Calu3 (cell line): ENCODE data around the gene GPR17. TPM values are rescaled to one million over a fixed set of nuclear protein-coding genes. Genes with fewer than 3 reads are reported as not detected.

Source experiments
- BruUV-seq: library from RNA; stranded (reverse); fragments of 400-500 nt; replicated peaks from 2 replicates; lab custom pipeline; 2021; lab: Mats Ljungman, UMichigan
- CTCF ChIA-PET: fragments of 300-600 bp; sonication (Branson Sonifier 250); formaldehyde crosslinking; loops from one replicate; lab custom pipeline; 2022; ENCODE audit warnings: antibody characterized with exemption; lab: Charles Lee
- DNase-seq: peaks from one replicate; pipeline ENCODE4 v3.0.0; 2022
- H3K27ac Mint-ChIP-seq: one replicate; pipeline ENCODE4 v1.8.0; 2022; ENCODE audit warnings: mixed read lengths; ENCODE audit not compliant: unreplicated experiment
- H3K27me3 Mint-ChIP-seq: one replicate; pipeline ENCODE4 v1.8.0; 2022; ENCODE audit warnings: mixed read lengths; ENCODE audit not compliant: unreplicated experiment
- H3K36me3 Mint-ChIP-seq: one replicate; pipeline ENCODE4 v1.8.0; 2022; ENCODE audit warnings: mild to moderate bottlenecking, moderate library complexity, mixed read lengths; ENCODE audit not compliant: insufficient read depth, unreplicated experiment
- H3K4me1 Mint-ChIP-seq: one replicate; pipeline ENCODE4 v1.8.0; 2022; ENCODE audit warnings: mild to moderate bottlenecking, low read depth, mixed read lengths; ENCODE audit not compliant: unreplicated experiment
- H3K4me3 Mint-ChIP-seq: one replicate; pipeline ENCODE4 v1.8.0; 2022; ENCODE audit warnings: mild to moderate bottlenecking, low read depth, moderate library complexity, mixed read lengths; ENCODE audit not compliant: unreplicated experiment
- H3K9me3 Mint-ChIP-seq: one replicate; pipeline ENCODE4 v1.8.0; 2022; ENCODE audit warnings: low read depth, mixed read lengths; ENCODE audit not compliant: unreplicated experiment
- intact Hi-C: fragments of 100-400 bp; cut with micrococcal nuclease; formaldehyde crosslinking; loops from one replicate; pipeline ENCODE4 v1.10.0; 2022; ENCODE audit not compliant: unreplicated experiment
- total RNA-seq: library from RNA; stranded (reverse); gene quantifications from 2 replicates; pipeline ENCODE4 v1.2.3, GENCODE V29; 2022
- TF ChIP-seq, protein P1 (sequence below): fragments of 200-600 bp; IDR thresholded peaks from one replicate; pipeline ENCODE4 v1.8.0; 2022; ENCODE audit warnings: antibody characterized with exemption; ENCODE audit not compliant: unreplicated experiment

Gene GPR17
- total RNA-seq, 1 experiment from 2014 or later, result not detected

DNA sequence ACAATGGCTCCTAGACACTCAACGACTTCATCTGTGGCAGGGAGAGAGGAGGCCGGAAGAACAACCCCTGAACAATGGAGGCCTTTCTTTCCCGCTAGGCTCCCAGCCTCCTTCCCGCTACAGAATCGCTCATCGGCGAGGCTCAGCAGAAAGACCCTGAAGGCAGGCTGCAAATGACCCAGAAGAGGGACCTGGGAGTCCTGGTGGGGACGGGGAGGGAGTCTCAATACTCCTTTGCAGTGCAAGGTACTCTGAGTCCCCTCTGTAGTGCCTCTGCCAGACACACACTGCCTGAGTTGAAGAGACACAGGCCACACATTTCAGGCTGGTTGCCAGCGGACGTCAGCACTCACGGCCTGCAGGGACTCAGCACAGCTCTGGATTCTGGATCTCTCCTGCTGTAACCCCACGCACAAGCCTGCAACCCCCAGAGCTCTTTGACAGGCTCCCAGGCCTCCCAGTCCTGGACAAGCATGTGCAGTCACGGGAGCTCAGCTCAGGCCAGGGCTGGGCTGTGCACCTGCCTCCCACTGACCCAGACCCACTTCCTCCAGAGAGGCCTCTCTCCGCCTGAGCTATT is 6.1 kb downstream of the GPR17 start:
- Mint-ChIP-seq H3K36me3 (no peaks in the 10 kb centered on the region), H3K9me3 (no peaks in the 10 kb centered on the region), H3K27ac (no peak overlapping the region), H3K4me1 (no peaks in the 10 kb centered on the region), H3K27me3 (peaks cover 63% of the 10 kb centered on the region), H3K4me3 (no peak overlapping the region)
- no peak for DNase-seq
- no TSS peak for BruUV-seq
- intact Hi-C loops, result no loop called here
- CTCF ChIA-PET, result no interaction called here
- TF ChIP-seq, protein P1, sequence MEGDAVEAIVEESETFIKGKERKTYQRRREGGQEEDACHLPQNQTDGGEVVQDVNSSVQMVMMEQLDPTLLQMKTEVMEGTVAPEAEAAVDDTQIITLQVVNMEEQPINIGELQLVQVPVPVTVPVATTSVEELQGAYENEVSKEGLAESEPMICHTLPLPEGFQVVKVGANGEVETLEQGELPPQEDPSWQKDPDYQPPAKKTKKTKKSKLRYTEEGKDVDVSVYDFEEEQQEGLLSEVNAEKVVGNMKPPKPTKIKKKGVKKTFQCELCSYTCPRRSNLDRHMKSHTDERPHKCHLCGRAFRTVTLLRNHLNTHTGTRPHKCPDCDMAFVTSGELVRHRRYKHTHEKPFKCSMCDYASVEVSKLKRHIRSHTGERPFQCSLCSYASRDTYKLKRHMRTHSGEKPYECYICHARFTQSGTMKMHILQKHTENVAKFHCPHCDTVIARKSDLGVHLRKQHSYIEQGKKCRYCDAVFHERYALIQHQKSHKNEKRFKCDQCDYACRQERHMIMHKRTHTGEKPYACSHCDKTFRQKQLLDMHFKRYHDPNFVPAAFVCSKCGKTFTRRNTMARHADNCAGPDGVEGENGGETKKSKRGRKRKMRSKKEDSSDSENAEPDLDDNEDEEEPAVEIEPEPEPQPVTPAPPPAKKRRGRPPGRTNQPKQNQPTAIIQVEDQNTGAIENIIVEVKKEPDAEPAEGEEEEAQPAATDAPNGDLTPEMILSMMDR, result no peak

DNA sequence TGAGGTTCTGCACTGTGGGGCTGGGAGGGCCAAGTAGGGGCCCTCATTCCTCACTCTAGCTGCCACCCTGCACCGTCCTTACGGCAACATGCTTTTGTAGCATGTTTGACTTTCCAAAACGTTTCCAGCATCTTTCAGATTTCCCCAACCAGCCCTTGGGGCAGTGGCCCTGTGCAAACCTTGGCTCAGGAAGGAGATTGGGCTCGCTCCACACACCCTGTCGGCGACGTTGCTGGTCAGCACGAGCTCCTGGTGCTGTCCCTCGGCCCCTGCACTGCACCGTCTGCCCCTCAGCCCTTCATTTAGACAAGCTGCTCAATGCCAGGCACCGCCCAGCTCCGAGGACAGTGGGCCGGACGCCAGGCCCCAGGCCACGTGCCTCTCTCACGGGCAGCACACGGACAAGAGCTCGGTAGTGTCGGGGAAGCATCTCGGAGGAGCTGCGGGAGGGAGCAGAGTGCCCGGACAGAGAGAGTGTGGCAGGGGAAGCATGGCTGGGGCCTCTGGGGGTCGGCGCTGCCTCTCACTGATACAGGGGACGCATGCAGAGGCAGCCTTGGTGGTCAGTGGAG is 6.9 kb downstream of the GPR17 start:
- no TSS peak for BruUV-seq
- H3K27me3 Mint-ChIP-seq, result peaks cover 71% of the 10 kb centered on the region
- CTCF ChIA-PET, result no interaction called here
- no peaks in the 10 kb centered on the region for H3K4me1 Mint-ChIP-seq
- no peak for DNase-seq
- no peaks in the 10 kb centered on the region for H3K36me3 Mint-ChIP-seq
- intact Hi-C loops, result no loop called here
- H3K4me3 Mint-ChIP-seq, result no peak overlapping the region
- H3K27ac Mint-ChIP-seq, result no peak overlapping the region
- H3K9me3 Mint-ChIP-seq, result no peaks in the 10 kb centered on the region
- TF ChIP-seq, protein P1, result no peak

DNA sequence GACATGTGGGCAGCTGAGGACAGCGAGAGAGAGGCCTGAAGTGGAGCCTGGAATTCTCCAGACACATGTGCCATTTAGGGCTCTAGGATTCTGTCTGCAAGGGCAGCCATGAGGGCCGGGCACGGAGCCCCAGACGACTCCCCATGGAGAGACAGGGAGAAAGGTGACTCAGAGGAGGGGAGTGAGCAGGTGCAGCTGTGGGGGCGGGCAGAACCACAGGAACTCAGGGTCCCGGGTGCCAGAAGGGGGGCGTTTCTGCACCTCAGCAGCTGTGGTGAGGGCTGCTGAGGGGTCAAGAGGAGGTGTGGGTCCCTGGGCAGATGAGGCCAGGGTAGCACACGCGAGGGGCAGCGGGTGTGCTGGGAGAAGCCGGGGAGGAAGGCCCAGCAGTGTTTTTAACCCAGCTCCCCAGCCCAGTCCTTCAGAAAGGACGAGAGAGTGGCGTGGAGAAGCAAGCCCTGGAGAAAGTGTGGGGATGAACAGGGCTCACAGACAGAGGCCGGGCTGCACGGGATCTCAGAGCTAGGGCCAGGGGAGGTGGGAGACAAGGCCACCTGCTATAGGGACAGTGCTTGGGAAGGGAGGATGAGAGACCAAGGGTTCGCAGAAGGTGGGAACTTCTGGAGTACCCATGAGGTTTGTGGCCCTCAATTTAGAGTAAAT is 7.6 kb downstream of the GPR17 start:
- intact Hi-C loops, result no loop called here
- Mint-ChIP-seq H3K4me1 (no peaks in the 10 kb centered on the region), H3K4me3 (no peak overlapping the region), H3K27me3 (peaks cover 78% of the 10 kb centered on the region), H3K27ac (no peak overlapping the region), H3K9me3 (no peaks in the 10 kb centered on the region), H3K36me3 (no peaks in the 10 kb centered on the region)
- TF ChIP-seq, protein P1, result no peak
- BruUV-seq, result no TSS peak
- CTCF ChIA-PET, result no interaction called here
- DNase-seq, result no peak

DNA sequence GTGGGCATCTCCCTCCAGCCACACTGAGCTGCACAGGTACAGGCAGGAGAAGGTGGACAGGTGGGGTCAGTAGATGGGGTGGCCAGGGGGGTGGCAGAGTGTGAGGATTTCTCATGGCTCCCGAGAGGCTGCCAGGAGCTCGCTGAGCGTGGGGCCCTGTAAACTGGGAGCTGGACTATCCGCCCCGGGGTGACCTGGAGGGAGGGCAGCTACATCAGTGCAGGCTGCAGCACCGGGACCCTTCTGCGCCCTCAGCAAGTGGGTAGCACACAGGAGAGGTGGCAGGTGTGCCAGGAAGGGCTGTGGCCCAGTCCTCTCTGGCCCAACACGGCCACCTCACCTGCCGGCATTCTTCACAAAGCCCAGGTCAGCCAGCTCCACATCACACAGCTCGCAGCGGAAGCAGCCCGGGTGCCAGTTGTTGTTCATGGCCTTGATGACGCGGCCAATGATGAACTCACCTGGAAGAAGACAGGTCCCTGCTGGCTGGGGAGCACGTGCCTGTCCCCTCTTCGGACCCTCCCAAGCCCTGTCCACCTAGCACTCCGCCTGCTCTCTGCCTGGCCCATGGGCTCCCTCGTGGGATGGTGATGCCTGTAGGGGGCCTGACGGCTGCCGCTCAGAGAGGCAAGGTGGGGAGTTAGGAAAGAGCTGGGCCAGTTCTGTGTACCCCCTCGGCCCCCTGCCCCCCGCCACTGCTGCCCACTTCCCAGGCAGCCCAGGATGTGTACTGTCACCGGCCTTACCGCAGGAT is 8.3 kb downstream of the GPR17 start:
- DNase-seq, result no peak
- Mint-ChIP-seq H3K27ac (no peak overlapping the region), H3K4me1 (no peaks in the 10 kb centered on the region), H3K27me3 (peaks cover 79% of the 10 kb centered on the region), H3K36me3 (no peaks in the 10 kb centered on the region), H3K9me3 (no peaks in the 10 kb centered on the region), H3K4me3 (no peak overlapping the region)
- intact Hi-C loops, result no loop called here
- TF ChIP-seq, protein P1, result no peak
- CTCF ChIA-PET, result no interaction called here
- BruUV-seq, result no TSS peak
